HG02610 (cell line): ENCODE data around the gene PRR15L.
"Not testable (repeated sequence)": the region's sequence is repeated elsewhere in the genome, so short reads cannot be mapped to it uniquely, and the experiment has no call there.

Experiments
- ATAC-seq: cut with Tn5 transposase; IDR thresholded peaks from one replicate; pipeline ENCODE4 v1.9.1; 2021; ENCODE audit warnings: mild to moderate bottlenecking, moderate library complexity; ENCODE audit not compliant: unreplicated experiment

PRR15L gene

DNA sequence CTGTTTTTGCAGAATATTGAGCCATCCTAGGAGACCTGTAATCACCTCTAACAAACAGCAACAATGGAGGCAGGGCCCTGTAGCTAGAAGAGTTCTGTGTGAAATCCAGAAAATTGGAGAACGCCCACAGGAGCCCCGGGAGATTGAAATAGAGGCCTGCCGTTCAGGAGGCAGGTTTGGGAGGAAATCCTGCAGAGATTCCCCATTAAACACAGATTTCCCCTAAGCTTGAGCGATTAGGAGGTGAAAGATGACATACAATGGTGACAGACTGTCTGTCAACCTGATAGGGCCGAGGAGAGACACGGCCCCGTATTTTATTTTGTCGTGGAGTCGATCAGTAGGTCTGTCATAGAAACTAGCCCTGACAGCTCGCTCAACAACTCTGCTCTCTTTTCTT lies 31.5 kb upstream of the PRR15L start:
- no peak for ATAC-seq

- ATAC-seq: not testable (repeated sequence)
These were observed 30.8 kb upstream of the PRR15L start for GRCh38 chr17:47988445-47988844.

DNA sequence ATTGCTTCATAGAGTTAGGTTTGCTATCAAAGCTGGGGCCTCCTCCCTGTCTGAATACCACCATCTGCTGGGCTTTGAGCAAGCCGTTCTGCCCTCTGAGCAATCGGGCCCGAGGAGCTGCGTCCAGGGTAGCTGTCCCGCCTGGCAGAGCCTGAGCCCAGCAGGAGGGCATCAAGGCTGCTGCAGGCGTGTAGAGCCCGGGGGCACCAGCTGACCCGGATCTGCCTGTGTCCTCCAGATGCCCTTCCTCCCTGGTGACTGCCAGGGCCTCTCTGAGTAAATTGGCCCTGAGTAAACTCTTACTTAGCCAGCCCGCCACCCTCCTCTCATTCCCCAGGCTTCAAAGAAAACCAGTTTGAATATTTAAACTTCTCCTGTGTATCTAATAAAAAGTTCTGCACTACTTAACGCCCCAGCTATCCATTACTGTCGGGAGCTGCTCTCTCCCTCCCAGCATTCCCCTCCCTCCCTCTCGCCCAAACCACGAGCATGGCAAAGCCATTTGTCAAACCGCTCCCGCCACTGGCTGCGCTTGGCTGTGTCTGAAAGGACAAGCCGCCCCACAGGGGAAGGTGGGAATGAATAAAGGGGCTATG lies 29.7 kb upstream of the PRR15L start:
- ATAC-seq: no peak

DNA sequence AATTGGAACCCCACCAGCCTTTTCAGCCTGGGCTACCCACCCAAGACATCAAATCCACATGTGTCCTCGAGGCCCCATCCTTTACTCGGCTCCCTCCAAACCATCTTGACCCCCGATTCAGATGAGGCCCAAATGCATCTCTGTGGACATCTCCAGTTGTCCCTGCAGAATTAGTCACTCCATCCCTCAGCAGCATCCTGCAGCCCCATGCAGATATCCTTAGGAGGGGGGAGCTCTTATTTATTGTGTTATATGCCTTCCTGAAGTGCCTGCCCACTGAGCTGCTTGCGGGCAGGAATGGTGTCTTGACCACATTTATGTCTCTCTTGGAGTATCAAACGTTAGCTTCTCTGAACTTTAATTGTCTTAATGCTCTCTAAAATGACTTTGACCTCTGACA lies 28.8 kb upstream of the PRR15L start:
- ATAC-seq: no peak

DNA sequence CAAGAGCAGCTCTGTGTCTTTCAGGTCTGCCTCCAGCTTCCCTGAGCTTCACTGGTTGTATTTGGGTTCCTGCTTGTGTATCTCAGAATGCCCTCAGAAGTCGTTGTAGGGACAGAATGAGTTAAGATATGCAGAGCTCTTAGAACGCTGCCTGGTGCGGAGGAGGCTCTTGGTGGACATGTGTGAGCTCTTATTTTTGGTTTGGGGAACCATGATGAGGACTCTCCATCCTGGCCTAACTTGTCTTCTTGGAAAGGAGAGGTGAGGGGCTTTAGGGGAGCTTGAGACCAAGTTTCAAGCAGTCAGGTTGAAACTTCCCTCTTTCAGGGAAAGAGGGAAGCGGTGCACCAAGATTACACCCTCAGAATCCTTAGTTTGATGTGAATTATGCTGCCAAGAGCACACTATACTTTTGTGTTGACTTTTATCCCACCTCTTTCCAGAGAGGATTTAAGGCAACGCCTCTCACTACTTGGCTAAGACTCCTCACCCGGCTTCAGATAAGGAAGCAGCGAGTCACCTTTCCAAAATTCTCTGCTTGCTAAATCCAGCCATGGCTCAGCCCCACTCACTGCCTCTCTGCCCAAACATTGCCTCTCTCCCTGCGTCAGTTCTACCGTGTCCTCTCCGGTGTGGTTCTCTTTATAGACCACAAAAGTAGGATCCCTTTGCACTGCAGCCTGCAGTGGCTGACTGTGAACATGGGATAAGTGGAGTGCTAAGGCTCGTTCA lies 26.0 kb upstream of the PRR15L start:
- ATAC-seq: no peak

- ATAC-seq: no peak
These were observed 25.1 kb upstream of the PRR15L start for GRCh38 chr17:47982645-47983390.

DNA sequence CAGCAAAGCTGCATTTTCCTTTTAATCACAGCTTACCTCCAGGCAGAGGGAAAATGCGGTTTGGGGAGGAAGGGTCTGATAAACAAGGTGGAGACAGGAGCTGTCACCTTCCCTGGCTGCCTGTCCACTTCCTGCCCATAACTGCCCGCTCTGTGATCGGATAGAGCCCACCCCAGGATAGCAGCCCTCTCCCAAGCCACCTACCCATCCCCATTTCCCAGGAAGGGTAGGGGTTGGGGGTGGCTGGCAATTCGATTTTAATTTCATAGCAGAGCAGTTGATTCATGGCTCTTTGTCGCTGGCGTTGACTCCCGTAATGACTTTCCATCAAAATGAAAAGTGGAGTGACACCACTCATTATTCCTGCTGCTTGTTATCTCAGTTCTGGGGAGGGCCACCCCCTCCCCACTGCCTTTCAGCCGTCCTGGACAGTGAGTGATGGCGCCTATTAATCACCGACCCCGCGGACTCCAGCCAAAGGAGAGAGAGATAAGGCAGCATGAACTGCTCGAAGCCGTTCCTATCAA lies 24.5 kb upstream of the PRR15L start:
- ATAC-seq: no peak

GRCh38 chr17:47981462-47981861 lies 23.8 kb upstream of the PRR15L start:
- ATAC-seq: no peak

DNA sequence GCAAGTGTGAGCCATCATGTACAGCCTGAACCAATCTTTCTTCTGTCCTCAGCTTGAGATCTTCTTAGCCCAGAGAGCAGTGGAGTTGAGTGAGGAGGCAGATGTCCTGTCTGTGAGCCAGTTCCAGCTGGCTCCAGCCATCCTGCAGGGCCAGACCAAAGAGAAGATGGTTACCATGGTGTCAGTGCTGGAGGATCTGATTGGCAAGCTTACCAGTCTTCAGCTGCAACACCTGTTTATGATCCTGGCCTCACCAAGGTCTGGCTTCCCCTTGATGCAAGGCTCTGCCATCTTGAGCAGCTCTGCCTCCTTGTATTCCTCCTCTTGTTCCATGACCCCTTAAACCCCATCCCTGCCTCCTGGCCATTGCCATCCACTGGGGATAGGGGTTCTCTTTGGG lies 22.9 kb upstream of the PRR15L start:
- no peak for ATAC-seq

- no peak for ATAC-seq
These were observed 20.6 kb upstream of the PRR15L start for GRCh38 chr17:47978324-47978723.

- ATAC-seq: no peak
These were observed 18.1 kb upstream of the PRR15L start for GRCh38 chr17:47975823-47976205.

DNA sequence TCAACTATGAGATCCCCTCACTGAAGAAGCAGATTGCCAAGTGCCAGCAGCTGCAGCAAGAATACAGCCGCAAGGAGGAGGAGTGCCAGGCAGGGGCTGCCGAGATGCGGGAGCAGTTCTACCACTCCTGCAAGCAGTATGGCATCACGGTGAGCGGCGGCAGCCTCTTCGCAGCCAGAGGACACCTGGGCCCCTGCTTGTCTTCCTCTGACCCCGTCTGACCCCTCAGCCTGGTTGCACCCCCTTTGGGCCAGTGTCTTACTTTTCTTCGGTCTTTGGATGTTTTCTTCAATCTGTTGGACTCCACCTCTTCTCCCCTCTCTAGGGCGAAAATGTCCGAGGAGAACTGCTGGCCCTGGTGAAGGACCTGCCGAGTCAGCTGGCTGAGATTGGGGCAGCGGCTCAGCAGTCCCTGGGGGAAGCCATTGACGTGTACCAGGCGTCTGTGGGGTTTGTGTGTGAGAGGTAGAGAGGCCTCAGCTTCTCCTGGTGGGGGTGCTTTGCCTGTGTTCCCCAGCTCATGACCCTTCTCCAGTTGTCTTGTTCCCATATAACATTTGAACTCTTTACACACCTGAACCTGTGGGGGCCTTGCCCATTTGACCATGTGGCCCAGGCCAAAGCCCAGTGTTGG lies 17.6 kb upstream of the PRR15L start:
- no peak for ATAC-seq

- no peak for ATAC-seq
These were observed 15.9 kb upstream of the PRR15L start for GRCh38 chr17:47973541-47973940.

DNA sequence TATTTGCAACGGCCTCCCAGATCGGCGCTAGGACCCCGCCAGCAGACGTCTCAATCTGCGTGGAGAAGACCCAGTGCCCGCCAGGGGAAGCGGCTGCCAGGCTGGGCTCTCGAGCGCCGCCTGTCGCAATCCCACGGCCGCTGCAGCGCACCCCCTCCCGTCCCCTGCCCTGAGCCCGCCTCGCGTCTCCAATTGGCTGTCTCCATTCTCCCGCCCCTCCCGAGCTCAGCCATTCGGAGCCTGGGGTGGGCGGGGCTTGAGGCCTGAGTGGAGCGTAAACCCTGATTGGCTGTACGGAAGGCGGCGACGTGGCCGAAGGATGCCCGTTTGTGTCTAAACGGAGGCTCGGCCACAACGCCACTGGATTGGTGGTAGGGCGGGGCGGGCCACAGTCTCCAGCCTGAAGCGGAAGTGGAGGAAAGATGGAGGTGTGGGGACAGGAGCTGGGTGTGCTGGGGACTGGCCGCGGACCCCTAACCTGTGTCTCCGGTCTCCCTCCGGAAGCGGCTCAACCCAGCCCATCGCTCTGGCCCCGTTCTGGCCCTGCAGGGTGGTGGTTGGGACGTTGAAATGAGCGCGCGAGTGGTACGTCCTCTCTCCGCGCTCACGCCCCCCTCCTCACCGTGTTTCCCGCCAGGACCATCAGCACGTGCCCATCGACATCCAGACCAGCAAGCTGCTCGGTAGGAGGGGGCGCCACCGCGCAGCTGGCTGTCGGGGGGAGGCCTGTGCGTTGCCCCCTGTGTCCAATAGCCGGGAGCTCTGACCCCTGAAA lies 13.2 kb upstream of the PRR15L start, which contains the start of gene CDK5RAP3:
CDK5RAP3 (plus strand) TSS at position 389 of the 775 bp plus-strand sequence; CDS start at position 423, 34 bp downstream.
- ATAC-seq: peak; percentile 96

DNA sequence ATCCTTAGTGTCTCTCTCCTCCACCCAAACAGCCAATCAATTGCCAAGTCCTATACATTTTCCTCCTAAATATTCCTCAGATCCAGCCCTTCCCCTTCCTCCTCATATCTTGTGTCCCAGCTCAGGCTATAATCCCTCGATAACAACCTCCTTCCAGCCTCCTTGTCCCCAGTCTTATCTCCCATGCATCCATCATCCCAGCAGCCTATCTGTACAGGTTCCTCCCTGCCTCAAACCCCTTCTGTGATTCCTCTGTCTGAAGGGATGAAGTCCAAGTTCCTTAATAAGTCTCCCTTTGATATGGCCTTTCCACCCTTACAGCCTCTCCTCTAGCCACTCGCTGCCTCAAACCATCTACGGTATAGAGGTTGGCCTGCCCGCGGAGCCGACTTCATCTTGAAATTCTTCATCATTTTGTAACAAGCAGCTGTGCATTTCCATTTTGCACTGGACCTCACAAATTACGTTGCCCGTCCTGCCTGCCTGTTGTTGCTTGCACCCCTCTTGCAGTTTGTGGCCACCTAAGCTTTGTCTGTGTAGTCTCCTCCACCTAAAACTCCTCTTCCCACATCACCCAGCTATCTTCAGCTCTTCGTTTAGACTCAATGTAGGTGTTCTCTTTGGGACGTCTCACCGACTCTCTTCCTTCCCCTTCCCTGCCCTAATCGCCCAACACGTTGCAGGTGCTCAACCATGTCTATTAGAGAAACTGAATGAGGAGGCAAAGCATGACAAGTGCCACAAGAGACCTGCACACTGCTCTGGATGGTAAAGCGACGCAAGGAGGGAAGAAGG lies 12.4 kb upstream of the PRR15L start:
- no peak for ATAC-seq

DNA sequence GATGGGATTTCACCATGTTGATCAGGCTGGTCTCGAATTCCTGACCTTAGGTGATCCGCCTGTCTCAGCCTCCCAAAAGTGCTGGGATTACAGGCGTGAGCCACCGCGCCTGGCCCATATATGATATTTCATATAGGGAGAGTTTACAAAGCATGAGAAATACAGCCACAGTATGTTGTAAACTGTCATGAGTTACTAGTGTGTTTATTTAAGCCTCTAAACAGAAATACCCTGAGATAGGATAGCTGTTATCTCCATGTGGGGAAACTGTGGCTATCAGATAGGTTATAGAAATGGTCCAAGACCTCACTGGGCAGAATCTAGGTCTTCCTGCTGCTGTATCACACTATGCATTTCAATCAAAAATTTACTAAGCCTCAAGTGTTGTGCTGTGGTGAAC lies 11.2 kb upstream of the PRR15L start:
- no peak for ATAC-seq

GRCh38 chr17:47967607-47968252 lies 10.0 kb upstream of the PRR15L start:
- ATAC-seq: no peak

GRCh38 chr17:47966079-47966519 lies 8.4 kb upstream of the PRR15L start:
- no peak for ATAC-seq

GRCh38 chr17:47964856-47965255 lies 7.2 kb upstream of the PRR15L start:
- no peak for ATAC-seq
